NCI-H2107 (cell line): ENCODE results near the gene NOP14.
"Not testable (repeated sequence)": the region's sequence is repeated elsewhere in the genome, so short reads cannot be mapped to it uniquely, and the experiment has no call there.

ENCODE experiments used
- DNase-seq: peaks from one replicate; lab custom pipeline; 2025; lab: John Stamatoyannopoulos, UW

The NOP14 gene

GRCh38 chr4:2961811-2962441 lies 1.3 kb downstream of the NOP14 start:
- DNase-seq, result no peak

GRCh38 chr4:2961421-2961810 lies 1.8 kb downstream of the NOP14 start:
- DNase-seq, result no peak

- DNase-seq, result not testable (repeated sequence)
Measured at GRCh38 chr4:2960450-2960849, 2.8 kb downstream of the NOP14 start.

DNA sequence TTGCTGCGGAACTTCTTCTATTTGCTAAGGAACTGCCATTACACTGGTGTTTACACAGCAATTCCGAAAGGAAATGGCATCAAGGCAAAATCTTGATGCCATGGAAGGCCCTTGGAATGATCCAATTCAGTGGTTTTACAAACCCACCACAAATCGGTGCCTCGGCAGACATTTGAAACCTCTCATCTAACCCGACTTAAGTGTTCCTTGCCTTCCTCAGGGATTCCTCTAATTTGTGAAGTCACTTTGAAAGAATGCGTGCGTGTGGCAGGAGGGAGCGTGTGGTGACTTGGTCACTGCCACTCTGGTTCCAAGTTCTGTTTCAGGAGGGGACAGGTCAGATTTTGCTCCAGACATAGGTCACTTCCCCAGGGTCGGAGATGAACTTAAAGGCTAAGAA lies 4.8 kb downstream of the NOP14 start:
- DNase-seq, result no peak

DNA sequence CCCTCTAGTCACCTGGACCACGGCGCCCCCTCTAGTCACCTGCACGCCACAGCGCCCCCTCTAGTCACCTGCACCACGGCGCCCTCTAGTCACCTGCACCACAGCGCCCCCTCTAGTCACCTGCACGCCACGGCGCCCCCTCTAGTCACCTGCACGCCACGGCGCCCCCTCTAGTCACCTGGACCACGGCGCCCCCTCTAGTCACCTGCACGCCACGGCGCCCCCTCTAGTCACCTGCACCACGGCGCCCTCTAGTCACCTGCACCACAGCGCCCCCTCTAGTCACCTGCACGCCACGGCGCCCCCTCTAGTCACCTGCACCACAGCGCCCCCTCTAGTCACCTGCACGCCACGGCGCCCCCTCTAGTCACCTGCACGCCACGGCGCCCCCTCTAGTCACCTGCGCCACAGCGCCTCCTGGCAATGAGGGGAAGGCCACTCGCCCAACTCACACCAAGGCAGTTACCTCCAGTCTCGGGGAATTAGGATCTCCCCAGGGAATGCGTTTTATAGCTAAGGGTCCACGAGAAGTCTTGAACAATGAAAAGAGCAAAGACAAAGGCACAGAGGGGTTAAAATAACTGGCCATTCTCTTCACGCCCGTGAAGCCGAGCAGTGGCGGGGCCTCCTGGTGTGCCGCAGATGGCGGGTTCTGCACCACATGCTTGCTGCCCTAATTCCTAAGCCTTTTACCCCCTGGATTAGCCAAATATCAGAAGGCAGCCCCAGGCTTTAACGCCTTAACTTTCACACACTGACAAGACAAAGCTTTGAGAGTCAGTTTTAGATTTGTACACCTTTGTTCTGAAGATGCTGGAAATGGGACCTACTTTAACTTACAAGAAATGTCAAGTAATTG lies 7.8 kb downstream of the NOP14 start:
- not testable (repeated sequence) for DNase-seq

DNA sequence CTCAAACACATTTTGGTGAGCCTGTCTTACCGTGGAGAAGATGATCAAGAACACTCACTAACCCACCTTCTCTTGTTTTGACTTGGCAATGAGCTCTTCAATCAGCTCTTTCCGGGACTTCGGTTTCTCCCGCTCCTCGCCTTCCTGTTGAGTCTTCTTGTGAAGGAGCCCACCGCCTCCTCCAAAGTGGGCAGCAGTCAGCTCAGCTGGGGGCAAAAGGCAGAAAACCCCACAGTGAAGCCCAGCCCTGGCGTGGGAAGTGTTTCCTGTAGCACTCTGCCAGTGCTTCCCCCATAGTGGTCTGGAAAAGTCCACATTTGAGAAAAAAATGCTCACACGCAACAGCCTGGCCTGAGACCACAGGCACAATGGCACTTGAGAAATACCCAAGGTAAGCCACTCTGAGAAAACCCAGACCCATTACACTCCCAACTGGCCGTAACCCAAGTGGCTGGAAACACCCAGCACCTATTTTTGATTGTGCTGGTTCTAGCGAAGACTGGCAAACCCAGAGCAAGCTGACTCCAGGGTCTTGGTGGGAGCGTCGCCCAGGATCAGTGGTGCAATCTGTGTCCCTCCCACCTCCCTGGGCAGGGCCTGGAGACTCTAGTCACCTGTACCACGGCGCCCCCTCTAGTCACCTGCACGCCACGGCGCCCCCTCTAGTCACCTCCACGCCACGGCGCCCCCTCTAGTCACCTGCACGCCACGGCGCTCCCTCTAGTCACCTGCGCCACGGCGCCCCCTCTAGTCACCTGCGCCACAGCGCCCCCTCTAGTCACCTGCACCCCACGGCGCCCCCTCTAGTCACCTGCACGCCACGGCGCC lies 8.6 kb downstream of the NOP14 start:
- DNase-seq, result no peak

GRCh38 chr4:2953496-2953895 lies 9.7 kb downstream of the NOP14 start:
- DNase-seq, result no peak

DNA sequence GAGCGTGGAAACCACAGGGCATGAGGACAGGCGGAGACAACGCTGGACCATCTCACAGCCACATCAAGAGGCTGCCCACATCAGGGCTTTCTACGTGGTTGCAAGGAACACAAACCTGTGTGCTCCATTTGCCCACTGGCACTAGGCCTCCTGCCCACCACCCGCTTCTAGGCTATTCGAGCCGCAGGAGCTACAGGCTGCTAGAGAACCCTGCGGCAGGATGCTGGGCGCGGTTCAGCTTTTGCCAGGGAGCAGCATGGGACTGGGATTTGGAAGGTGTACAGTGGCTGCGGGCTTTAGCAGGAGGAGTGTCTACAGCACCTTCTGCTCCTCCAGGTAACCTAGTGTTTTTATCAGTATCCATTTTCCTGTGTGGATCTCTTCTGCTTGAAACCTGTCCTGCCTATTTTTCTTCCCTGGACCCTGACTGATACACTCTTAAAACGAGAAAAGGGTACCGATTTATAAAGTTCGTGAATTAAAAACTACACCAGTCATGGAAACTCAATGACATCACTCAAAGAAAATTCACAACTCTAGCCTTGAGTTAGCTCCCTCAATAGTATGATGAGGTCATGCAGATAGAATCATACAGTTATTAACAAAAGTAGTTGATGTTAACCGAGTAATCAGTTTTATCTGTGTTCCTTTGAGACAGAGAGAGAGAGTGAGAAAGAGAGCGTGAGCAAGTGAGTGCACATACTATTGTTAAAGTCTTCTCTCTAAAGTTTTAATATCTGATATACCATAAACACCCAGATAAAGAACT lies 12.8 kb downstream of the NOP14 start:
- DNase-seq, result no peak

GRCh38 chr4:2949782-2950125 lies 13.5 kb downstream of the NOP14 start:
- DNase-seq, result no peak

DNA sequence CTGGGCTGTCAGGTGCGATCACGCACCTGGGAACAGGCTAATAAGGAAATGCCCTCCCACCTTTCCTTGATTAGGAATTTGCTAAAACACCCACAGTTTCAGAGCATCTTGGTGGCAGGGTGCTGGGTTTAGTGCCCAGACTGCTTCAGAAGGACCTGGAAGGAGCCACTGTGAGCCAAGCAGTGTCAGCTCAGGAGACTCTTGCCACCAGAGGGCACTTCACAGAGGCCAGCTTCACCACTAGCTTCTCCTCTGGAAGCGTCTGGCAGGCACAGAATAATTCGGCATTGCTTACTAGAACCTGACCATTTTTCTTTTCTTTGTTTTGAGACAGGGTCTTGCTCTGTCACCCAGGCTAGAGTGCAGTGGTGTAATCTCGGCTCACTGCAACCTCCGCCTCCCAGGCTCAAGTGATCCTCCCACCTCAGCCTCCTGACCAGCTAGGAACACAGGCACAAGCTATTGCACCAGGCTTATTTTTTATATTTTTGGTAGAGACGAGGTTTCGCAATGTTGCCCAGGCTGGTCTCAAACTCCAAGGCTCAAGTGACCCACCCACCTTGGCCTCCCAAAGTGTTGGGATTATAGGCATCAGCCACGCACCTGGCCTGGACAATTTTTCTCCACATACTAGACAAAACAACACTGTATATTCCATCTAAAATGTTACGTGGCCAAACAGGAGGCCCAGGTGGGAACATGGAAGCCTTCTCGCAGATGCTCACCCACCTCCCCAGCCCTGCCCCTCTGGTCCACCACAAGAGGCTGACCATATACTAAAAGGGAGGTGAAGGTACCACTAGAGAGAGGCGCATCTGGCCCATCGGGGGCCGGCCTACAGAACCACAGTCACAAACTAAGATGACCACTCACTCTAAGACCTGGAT lies 14.1 kb downstream of the NOP14 start:
- no peak for DNase-seq

- DNase-seq, result no peak
Measured at GRCh38 chr4:2947926-2948325, 15.3 kb downstream of the NOP14 start.

- no peak for DNase-seq
Measured at GRCh38 chr4:2946812-2947600, 16.2 kb downstream of the NOP14 start.

DNA sequence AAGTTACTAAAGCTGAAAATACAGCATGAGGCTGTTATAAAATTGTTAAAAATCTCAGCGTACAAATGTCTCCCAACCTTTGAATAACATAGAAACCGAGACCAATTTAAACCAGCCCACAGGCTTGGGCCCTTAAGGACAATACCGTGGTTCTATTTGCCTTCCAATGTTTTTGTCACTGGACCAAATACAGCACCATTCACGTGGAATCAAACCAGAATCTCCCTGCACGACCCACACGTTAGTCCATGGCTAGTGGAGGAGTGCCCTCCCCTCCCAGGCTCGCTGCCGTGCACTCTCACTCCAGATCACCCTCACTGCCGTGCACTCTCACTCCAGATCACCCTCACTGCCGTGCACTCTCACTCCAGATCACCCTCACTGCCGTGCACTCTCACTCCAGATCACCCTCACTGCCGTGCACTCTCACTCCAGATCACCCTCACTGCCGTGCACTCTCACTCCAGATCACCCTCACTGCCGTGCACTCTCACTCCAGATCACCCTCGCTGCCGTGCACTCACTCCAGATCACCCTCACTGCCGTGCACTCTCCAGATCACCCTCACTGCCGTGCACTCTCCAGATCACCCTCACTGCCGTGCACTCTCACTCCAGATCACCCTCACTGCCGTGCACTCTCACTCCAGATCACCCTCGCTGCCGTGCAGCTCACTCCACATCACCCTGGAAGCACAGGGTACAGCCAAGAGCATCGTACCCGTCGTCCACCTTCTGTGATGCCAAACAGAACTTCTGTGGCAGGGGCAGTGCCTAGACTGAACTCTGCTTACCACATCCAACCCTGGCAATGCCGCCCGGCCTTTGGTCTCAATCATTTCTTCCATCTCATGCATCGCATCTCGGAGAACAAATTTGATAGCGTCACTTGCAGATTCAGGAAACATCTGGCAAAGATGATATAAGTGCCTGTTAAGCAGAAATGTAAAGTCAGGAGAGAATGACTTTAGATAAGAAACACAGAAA lies 17.3 kb downstream of the NOP14 start:
- DNase-seq, result not testable (repeated sequence)

- DNase-seq, result no peak
Measured at GRCh38 chr4:2944586-2945526, 18.4 kb downstream of the NOP14 start.

DNA sequence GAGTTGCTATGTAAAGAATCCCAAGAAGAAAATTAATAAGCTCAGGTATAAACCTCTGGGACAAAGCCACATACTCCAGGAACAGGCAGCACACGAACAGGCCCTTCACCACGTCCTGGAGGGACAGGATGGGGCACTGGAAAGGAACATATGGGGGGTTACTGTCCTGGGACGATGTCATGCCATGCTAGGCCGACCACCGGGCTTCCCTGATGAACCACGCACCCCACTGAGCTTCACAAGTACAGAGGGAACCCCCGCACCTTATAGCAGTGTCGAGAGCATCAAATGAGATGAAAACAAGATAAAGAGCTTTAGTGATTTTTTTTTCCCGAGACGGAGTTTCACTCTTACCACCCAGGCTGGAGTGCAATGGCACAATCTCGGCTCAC lies 19.1 kb downstream of the NOP14 start:
- no peak for DNase-seq

GRCh38 chr4:2943364-2944090 lies 19.7 kb downstream of the NOP14 start:
- no peak for DNase-seq
